Measurements from ENCODE around the gene MAN1B1.
"Not testable (repeated sequence)": the region's sequence is repeated elsewhere in the genome, so short reads cannot be mapped to it uniquely, and the experiment has no call there.

The MAN1B1 gene

DNA sequence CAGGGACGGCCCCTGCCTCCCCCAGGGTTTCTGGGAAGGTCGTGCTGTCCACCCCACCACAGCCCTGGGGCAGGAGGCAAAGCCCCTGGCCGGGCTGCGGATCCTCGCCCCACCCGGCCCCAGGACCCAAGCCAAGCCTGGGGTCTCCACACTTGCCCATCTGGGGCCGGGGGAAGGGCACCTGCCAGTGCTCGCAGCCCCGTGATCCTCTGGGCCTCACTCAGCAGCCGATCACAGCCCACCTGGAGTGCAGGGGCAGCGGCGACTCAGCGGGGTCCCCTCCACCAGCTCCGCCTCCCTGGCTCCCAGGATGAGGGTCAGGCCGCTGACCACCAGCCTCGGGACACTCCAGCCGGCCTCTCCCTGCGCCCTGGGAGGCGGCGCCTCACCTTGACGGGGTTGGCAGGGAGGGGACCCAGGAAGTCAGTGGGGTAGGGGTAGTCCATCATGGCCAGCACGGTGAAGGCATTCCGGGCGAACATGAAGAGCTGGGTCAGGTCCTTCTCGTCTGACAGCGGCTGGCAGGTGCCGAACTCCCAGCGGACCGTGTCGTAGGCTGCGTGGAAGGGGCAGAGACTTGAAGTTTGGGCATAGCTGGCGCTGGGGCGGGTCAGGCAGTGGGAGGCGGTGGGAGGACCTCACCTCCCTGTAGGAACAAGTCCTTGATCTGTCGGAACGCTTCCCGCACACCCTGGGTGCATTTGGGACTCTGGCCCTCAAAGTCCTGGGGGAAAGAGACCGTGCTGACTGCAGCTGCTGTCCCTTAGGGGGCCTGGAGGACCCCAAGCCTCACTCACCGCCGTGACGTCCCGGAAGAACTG is 26.0 kb downstream of the MAN1B1 start:
- no peak for FAIRE-seq

DNA sequence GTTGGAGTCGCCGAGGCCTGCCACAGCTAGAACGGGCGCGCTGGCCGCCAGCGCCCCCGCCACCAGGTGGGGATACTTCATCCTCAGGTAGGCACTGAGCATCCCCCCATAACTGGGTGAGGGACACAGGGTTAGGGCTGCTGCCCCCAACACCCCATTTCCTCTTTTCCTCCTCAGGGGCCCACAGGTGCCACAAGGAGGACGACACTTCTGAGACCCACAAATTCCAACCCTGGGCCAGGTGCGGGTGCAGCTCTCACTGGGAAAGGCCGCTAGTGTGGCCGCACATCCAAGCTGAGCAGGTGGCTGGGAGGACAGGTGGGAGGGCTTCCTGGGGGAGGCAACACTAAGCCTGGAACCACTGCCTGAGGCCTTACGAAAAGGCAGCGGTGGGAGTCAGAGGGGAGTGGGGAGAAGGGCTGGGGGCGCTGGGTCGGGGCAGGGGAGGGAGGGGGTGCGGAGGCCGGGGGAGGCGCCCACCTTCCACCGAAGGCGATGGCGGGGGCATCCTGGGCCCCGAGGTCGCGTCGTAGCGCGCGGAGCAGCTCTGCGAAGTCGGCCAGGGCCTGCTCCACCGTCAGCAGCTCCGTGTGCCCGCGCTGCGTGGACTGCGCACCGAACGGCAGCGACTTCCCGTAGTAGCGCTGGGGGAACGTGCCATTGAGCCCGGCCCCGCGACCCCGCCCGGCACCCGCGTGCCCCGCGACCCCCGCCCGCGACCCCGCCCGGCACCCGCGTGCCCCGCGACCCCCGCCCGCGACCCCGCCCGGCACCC is 26.8 kb downstream of the MAN1B1 start:
- FAIRE-seq: no peak

DNA sequence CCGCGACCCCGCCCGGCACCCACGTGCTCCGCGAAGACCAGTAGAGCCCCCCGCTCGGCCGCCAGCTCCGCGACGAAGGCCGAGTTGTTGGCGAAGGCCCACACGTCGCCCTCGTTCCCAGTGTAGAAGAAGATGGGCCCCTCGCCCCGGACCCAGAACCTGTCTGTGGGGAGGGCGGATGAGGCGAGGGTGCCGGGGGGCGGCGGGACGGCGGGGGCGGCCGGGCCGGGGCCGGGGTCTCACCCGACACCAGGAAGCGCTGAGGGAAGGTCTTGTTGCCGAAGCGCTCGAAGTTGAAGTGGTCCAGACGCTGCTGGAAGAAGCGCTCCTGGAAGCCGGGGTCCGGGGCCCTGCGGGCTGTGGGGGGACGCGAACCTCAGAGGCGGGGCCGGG is 27.4 kb downstream of the MAN1B1 start:
- FAIRE-seq: no peak

DNA sequence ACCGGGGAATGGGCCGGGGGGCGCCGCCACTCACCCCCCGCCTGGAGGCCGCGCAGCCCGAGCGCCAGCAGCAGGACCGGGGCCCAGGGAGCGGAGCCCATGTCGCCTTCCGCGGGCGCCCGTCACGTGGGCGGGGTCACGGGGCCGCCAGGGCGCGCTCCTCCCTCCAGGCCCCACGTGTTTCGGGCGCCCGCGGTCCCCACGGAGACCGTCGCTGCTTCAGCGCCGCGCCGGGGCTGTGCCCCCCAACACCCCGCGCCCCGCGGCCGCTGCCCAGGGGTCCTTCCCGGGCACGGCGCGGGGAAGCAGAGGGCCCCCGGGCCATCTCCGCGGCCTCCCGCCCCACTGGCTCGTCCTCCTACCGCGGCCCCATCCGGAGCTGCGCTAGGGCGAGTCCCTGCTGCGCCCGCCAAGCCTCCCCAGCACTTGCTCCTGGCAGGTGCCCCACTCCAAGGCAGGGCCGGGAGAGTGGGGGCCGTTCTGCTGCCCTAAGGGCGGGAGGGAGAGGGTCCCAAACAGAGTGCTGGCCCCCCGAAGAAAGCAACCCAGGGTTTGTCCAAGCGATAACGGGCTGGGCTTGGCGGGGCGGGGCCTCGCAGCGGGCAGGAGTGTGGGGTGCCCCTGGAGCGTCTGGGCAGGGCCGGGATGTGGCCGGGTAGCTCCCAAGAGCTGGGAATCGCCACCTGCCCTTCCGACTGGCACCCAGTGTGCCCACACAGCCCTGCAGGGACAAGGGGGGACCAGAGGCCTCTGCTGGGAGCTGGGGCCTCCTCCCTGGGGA is 28.0 kb downstream of the MAN1B1 start, which contains the start of gene DPP7:
Gene DPP7, minus strand, starts transcription at position 121 of the 781 bp plus-strand sequence. Its CDS starts 20 bp downstream, at position 101.
- FAIRE-seq: no peak

DNA sequence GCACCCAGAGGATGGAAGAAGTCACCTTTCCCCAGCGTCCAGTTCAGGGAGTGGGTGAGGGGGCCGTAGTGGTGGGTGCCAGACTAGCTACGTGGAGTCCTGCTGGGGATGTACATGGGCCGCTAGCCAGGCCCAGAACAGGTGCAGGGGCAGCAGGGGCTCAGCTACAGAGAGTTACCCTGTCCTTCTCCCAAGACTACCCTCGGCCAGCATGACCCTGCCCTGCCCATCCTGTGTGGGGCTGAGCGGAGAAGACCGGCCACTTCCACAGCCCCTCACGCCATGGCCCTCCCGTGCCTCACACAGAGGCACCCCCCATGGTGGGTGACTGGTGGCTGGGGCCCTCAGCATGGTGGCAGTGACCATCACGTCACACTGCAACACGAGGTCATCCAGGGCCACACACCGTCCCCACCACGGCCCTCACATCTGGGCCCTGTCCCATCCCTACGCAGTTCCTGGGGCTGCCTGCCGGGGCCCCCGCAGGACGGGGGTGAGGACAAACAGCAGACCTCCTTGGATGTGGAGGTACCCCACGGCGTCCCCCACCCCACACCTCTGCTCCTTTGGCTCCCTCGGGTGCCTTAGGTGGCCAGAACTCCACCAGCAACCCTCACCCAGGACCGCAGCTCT is 28.7 kb downstream of the MAN1B1 start:
- FAIRE-seq: no peak

DNA sequence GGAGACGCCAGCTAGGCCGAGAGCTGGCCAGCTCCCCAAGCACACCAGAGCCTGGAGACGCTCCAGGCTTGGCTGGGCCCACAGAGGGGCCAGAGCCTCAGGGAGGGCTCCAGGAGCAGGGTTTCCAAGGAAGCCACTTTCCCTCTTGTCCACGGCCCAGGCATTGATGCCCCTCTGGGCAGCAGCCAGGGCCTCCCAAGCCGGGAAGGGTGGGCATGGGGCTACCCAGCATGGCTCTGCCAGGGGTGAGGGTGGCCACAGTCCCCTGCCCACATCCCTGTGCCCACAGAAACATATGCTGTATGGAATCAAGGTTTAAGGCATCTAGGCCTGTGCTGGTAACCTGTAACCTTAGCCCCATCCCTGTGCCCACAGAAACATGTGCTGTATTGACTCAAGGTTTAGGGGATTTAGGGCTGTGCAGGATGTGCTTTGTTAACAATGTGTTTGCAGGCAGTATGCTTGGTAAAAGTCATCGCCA is 29.3 kb downstream of the MAN1B1 start:
- FAIRE-seq: no peak

DNA sequence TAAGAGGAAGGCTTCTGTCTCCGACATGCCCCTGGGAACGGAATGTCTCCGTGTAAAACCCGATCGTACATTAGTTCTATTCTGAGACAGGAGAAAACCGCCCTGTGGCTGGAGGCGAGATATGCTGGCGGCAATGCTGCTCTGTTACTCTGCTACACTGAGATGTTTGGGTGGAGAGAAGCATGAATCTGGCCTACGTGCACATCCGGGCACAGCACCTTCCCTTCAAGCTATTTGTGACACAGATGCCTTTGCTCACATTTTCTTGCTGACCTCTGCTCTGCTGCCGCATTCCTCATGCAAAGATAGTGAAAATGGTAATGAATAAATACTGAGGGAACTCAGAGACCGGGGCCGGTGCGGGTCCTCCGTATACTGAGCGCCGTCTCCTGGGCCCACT is 29.9 kb downstream of the MAN1B1 start:
- no peak for FAIRE-seq

DNA sequence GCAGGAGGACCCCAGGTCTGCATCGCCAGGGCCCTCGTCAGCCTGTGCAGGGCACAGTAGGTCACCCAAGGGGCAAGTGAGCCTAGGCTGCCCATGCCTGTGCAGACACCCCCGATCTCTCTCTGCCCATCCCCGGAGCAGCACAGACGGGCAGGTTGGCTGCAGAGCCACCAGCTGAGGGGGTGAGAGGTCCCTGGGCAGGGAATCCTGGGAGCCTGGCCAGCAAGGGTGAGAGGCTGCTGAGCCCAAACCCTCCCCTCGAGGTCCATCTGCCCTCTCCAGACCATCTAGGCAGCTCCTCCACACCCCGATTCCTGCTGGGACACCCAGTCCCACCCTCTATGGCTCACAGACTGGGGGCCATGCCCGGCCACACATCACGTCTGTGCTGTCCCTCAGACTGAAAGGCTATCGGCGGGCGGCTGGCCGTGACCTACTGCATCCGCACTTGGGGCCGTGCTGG is 30.5 kb downstream of the MAN1B1 start:
- FAIRE-seq: no peak

DNA sequence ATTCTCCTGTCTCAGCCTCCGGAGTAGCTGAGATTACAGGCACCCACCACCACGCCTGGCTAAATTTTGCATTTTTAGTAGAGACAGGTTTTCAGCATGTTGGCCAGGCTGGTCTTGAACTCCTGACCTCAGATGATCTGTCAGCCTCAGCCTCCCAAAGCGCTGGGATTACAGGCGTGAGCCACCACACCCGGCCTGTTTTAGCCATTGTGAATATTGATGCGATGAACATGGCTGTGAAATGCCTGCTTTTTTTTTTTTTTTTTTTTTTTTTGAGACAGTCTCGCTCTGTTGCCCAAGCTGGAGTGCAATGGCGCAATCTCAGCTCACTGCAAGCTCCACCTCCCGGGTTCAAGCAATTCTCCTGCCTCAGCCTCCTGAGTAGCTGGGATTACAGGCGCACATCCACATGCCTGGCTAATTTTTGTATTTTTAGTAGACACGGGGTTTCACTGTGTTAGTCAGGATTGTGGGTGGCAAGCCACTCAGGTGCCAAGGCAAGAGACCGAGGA is 31.4 kb downstream of the MAN1B1 start:
- not testable (repeated sequence) for FAIRE-seq

DNA sequence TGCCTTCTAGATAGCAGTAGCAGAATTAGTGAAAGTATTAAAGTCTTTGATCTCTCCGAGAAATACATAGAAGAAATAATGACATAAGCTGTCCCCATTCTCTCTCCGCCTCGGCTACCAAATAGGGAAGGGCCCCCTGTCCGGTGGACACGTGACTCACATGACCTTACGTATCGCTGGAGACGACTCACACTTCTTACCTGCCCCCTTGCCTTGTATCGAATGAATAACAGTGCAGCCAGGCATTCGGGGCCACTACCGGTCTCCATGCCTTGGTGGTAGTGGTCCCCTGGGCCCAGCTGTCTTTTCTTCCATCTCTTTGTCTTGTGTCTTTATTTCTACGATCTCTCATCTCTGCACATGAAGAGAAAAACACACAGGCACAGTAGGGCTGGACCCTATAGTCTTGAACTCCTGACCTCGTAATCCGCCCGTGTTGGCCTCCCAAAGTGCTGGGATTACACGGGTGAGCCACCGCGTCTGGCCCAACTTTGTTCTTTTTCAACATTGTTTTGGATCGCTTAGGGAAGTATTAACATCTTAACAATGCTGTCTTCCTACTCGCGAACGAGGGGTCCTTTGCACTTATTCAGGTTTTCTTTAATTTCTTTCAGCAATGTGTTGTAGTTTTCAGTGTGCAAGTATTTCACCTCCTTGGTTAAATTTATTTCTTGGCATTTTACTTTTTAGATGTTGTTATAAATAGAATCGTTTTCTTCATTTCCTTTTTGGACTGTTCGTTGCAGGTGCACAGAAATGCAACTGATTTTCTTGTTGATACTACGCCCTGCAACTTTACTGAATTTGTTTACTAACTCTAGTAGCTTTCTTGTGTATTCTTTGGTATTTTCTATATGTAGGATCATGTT is 35.4 kb downstream of the MAN1B1 start:
- not testable (repeated sequence) for FAIRE-seq

DNA sequence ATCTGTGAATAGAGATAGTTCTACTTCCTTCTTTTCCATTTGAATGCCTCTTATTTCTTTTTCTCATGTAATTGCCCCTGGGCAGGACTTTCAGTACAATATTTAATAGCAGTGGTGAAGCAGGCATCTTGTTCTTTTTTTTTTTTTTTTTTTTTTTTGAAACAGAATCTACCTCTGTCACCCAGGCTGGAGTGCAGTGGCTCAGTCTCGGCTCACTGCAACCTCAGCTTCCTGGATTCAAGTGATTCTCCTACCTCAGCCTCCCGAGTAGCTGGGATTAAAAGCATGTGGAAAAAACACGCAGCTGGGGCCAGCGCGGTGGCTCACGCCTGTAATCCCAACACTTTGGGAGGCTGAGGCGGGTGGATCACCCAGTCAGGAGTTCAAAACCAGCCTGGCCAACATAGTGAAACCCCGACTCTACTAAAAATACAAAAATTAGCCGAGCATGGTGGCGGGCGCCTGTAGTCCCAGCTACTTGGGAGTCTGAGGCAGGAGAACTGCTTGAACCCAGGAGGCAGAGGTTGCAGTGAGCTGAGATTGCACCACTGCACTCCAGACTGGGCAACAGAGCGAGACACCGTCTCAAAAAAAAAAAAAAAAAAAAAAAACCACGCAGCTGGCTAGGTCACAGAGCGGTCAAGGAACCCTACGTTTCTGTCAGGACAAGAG is 36.1 kb downstream of the MAN1B1 start:
- FAIRE-seq: not testable (repeated sequence)

DNA sequence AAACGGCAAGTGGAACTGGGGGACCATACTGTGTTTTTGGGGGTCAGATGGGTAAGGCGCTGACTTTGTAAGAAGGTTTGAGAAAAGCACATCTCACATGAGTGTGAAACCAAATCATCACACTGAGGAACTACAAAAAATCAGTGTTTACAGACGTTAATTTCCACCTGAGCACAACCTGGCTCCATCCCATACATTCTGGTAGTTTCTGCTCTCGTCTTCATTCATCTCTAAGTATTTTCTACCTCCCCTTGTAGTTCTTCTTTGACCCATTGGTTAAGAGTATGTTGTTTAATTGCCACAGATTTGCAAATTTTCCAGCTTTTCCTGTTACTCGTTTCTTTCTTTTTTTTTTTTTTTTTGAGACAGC is 36.7 kb downstream of the MAN1B1 start:
- no peak for FAIRE-seq

DNA sequence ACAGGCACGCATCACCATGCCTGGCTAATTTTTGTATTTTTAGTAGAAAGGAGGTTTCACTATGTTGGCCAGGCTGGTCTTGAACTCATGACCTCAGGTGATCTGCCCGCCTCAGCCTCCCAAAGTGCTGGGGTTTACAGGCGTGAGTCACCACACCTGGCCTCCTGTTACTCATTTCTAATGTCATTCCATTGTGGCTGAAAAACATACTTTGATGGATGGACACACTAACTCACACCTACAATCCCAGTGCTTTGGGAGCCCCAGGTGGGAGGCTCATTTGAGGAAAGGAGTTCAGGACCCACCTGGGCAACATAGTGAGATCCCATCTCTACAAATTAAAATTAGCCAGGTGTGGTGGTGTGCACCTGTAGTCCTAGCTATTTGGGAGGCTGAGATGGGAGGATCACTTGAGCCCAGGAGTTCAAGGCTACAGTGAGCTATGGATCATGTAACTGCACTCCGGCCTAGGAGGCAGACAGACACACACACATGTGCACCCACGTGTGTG is 37.2 kb downstream of the MAN1B1 start:
- not testable (repeated sequence) for FAIRE-seq

DNA sequence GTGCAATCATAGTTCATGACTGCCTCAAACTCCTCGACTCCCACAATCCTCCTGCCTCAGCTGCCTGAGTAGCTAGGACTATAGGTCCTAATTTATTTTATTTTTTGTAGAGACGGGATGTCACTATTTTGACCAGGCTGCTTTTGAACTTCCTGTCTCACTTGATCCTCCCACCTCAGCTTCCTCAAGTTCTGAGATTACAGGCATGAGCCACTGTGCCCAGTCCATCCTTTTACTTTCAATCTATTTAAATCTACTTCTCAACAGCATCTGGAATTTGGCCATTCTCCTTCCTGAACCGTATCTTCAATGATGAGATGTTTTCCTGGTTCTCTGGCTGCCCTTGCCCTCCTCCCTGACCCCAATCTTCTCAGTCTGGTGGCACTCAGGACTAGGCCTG is 40.0 kb downstream of the MAN1B1 start:
- FAIRE-seq: no peak

DNA sequence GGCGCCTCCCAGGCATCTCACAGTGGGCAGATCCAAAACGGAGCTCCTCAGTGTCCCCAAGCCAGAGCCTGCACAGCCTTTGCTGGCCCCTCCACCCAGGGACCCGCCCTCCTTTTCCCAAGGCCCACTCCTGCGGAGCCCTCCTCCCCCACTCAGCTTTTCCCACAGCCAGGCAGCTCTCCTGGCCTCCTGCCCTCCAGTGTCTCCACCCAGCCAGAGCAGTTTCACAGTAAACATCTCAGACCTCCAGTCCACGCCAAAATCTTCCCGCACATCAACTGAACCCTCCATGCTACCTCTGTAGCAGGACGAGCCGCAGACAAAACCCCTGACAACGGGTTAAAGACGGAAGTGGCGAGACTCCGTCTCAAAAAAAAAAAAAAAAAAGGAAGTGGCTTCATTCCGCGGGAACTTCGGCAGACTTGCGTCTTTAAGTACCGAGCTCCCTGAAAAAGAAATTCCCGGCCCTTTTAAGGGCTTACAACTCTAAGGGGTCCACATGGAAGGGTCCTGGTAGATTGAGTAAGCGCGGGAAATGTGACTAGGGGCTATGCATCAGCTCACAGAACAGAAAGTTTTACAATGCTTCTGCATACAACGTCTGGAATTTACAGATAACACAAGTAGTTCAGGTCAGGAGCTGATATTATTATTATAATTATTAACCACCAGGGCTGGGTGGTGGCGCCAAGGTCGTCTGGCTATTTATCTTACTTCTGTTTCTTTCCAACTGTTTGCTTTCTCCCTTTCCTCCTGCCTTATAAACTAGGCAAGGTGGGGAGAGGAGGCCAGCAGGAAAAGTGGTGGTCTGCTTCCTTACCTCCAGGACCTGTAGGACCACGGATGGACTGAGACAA is 40.7 kb downstream of the MAN1B1 start:
- FAIRE-seq: no peak

DNA sequence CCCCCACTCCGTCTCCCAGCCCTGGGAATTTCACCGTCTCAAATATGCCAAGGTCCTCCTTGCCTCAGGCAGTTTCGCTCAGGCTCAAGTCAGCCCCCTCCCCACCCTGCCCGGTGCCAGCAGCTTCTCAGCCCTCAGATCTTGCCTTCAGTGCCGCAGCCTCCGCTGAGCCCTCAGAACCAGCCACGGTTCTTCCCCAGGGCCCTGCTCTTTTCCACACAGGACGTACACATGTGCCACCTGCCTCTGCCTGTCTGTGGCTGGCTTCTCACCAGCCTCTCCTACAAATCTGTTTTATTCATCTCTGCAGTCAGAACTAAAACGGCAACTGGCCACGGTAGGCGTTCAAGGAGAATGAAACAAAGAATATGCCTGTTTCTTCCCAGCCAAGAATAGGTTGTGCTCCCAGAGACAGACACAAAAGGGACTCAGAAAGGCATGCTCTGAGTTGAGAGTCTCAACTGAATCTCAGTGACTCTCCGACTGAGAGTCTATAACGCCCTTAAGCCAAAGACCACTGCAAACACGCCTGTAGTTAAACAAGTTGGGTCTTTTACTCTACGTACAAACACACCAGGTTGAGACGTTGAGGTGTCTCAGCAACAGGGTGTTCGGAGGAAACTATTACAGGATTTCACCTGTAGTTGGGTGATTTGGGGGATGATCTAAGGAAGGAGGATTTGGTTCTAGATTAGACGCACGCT is 41.5 kb downstream of the MAN1B1 start:
- FAIRE-seq: no peak

DNA sequence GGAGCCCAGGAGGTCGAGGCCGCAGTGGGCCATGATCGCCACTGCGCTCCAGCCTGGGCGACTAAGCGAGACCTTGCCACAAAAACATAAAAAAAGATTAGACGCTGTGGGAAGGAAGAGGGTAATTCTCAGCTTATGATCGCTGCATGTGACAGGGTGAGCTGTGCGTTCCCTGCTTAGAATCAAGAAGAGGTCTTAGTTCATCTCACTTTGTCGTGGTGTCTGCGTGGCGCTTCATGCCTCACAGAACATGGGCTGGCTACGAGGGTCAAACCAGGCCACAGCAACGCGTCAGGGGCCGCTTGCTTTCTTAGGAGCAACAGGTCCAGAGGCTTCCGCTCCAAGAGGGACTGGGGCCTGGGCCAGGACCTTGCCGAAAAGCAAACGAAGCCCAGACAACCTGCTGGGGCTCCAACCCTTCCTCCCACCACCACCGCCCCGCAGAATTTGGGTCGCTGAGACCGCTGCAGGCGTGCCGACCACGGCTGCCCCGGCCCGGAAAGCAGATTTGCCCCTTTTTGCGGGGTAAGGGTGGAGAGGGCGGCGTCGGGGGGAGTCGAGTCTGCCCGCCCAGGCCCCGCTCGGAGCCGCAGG is 42.2 kb downstream of the MAN1B1 start:
- FAIRE-seq: no peak

DNA sequence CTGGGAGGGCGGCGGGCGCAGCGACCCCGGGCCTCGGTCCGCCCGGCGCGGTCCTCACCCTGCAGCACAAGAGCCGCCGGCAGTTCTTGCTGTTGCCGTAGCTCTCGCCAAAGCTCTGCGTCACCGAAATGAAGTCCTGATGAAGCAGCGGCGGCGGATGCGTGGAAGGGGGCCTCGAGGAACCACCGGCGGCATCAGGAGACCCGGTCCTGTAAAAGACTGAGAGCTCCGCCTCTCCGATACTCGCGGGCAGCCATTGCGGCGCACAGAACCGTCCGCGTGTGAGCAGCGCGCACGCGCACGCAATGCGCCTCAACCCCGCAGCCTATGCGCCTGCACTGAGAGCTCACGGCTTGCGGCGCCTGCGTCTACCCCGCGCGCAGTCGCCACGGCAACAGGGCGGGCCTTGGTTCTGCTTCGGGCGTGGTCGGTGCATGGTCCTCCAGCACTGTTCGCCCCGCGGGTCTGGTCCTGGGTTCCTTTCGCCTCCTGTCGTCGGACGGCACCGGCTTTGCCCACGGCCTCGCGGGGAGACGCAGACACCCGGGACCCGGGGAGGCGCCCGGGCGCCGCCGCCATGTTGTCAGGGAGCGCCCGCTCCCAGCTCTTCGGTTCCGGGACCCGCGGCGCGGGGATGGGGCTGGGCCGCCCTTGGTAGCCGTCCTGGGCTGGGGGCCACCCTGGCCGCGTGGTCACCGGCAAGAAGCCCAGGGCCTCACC is 42.8 kb downstream of the MAN1B1 start:
- FAIRE-seq: peak; percentile 66

All from G401.6 (cell line).